Activated T-helper 1 cell treated with anti-CD3 and anti-CD28 coated beads, Interleukin-12 subunit alpha, Interleukin-12 subunit beta, Interleukin-2, Interleukin-4 antibody, amounts not matched to agents 30 ng/mL and 10 ng/mL and 1 ng/mL, durations not matched to agents 14 hours and 24 hours and 36 hours (primary cell): ENCODE measurements around the gene CSH1. TPM values are rescaled to one million over a fixed set of nuclear protein-coding genes. Genes with fewer than 3 reads are reported as not detected.
"Not testable (repeated sequence)": the region's sequence is repeated elsewhere in the genome, so short reads cannot be mapped to it uniquely, and the experiment has no call there.

Source experiments
- DNase-seq: peaks from one replicate; pipeline ENCODE4 v3.0.0; 2021; ENCODE audit warnings: low spot score
- H3K27ac Mint-ChIP-seq: one replicate; pipeline ENCODE4 v1.8.0; 2021; ENCODE audit warnings: mild to moderate bottlenecking, mixed read lengths
- H3K27me3 Mint-ChIP-seq: one replicate; pipeline ENCODE4 v1.8.0; 2022; ENCODE audit warnings: mild to moderate bottlenecking, moderate library complexity, mixed read lengths; ENCODE audit not compliant: insufficient read depth
- H3K36me3 Mint-ChIP-seq: one replicate; pipeline ENCODE4 v1.8.0; 2021; ENCODE audit warnings: low read depth, mixed read lengths
- H3K4me1 Mint-ChIP-seq: one replicate; pipeline ENCODE4 v1.8.0; 2021; ENCODE audit warnings: low read depth, mixed read lengths
- H3K4me3 Mint-ChIP-seq: one replicate; pipeline ENCODE4 v1.8.0; 2021; ENCODE audit warnings: mild to moderate bottlenecking, moderate library complexity, mixed read lengths
- H3K9me3 Mint-ChIP-seq: one replicate; pipeline ENCODE4 v1.8.0; 2021; ENCODE audit warnings: mixed read lengths
- intact Hi-C: fragments of 100-400 bp; cut with micrococcal nuclease; formaldehyde crosslinking; loops from one replicate; pipeline ENCODE4 v1.15.1; 2024
- total RNA-seq: library from RNA; stranded (reverse); gene quantifications from 2 replicates; pipeline ENCODE4 v1.2.3, GENCODE V29; 2022

CSH1 gene
- not detected in 2 replicates for total RNA-seq

- DNase-seq, H3K9me3 Mint-ChIP-seq, H3K4me3 Mint-ChIP-seq, intact Hi-C loops, H3K27ac Mint-ChIP-seq, H3K36me3 Mint-ChIP-seq: not testable (repeated sequence)
- Mint-ChIP-seq H3K27me3 (peaks cover 27% of the 10 kb centered on the region), H3K4me1 (peaks cover 12% of the 10 kb centered on the region)
Observed at GRCh38 chr17:63896524-63897354, at the start of gene CSH1. TSS of gene CSH1 (minus strand) at chr17:63896574. CDS start at chr17:63896511, 63 bp downstream.

- intact Hi-C loops = loop anchor here (1.0 to 5.0 kb wide), 6 partner anchors 15 to 187 kb away; partner anchors contain the start of gene PRR29
- H3K36me3 Mint-ChIP-seq = no peaks in the 10 kb centered on the region
- DNase-seq = no peak
- H3K9me3 Mint-ChIP-seq = no peaks in the 10 kb centered on the region
- H3K27me3 Mint-ChIP-seq = peaks cover 6% of the 10 kb centered on the region
- no peak overlapping the region for H3K4me3 Mint-ChIP-seq
- peaks cover 12% of the 10 kb centered on the region for H3K4me1 Mint-ChIP-seq
- no peak overlapping the region for H3K27ac Mint-ChIP-seq
Observed at GRCh38 chr17:63945784-63946439, 49.5 kb upstream of the CSH1 start.

- peaks cover 6% of the 10 kb centered on the region for H3K27me3 Mint-ChIP-seq
- H3K4me3 Mint-ChIP-seq = peak overlapping the region; percentile 19
- no peak for DNase-seq
- intact Hi-C loops = loop anchor here (5.0 kb wide), 1 partner anchor 52 kb away; the partner anchor contains the start of gene PRR29
- no peak overlapping the region for H3K27ac Mint-ChIP-seq
- no peaks in the 10 kb centered on the region for H3K9me3 Mint-ChIP-seq
- no peaks in the 10 kb centered on the region for H3K36me3 Mint-ChIP-seq
- H3K4me1 Mint-ChIP-seq = peaks cover 12% of the 10 kb centered on the region
Observed at GRCh38 chr17:63944736-63945499, 48.5 kb upstream of the CSH1 start.

GRCh38 chr17:63943745-63944144 is 47.4 kb upstream of the CSH1 start:
- Mint-ChIP-seq H3K9me3 (no peaks in the 10 kb centered on the region), H3K4me1 (peaks cover 19% of the 10 kb centered on the region), H3K36me3 (no peaks in the 10 kb centered on the region), H3K4me3 (no peak overlapping the region), H3K27ac (no peak overlapping the region), H3K27me3 (peaks cover 6% of the 10 kb centered on the region)
- no peak for DNase-seq
- intact Hi-C loops = no loop called here

GRCh38 chr17:63942309-63942985 is 46.1 kb upstream of the CSH1 start:
- H3K27ac Mint-ChIP-seq = no peak overlapping the region
- intact Hi-C loops = no loop called here
- no peaks in the 10 kb centered on the region for H3K9me3 Mint-ChIP-seq
- H3K36me3 Mint-ChIP-seq = no peaks in the 10 kb centered on the region
- H3K4me3 Mint-ChIP-seq = no peak overlapping the region
- DNase-seq = no peak
- H3K27me3 Mint-ChIP-seq = peaks cover 8% of the 10 kb centered on the region
- H3K4me1 Mint-ChIP-seq = peaks cover 23% of the 10 kb centered on the region

GRCh38 chr17:63941751-63942150 is 45.4 kb upstream of the CSH1 start:
- Mint-ChIP-seq H3K36me3 (no peaks in the 10 kb centered on the region), H3K9me3 (no peaks in the 10 kb centered on the region), H3K27ac (no peak overlapping the region), H3K4me1 (peaks cover 22% of the 10 kb centered on the region), H3K4me3 (no peak overlapping the region), H3K27me3 (peaks cover 10% of the 10 kb centered on the region)
- intact Hi-C loops = no loop called here
- DNase-seq = no peak

GRCh38 chr17:63941162-63941561 is 44.8 kb upstream of the CSH1 start:
- Mint-ChIP-seq H3K27me3 (peaks cover 11% of the 10 kb centered on the region), H3K27ac (no peak overlapping the region), H3K36me3 (no peaks in the 10 kb centered on the region), H3K4me3 (no peak overlapping the region), H3K9me3 (no peaks in the 10 kb centered on the region), H3K4me1 (peaks cover 16% of the 10 kb centered on the region)
- intact Hi-C loops = no loop called here
- DNase-seq = no peak

GRCh38 chr17:63940584-63940983 is 44.2 kb upstream of the CSH1 start:
- Mint-ChIP-seq H3K36me3 (no peaks in the 10 kb centered on the region), H3K27me3 (peaks cover 15% of the 10 kb centered on the region), H3K9me3 (no peaks in the 10 kb centered on the region), H3K27ac (no peak overlapping the region), H3K4me3 (no peak overlapping the region), H3K4me1 (peaks cover 16% of the 10 kb centered on the region)
- intact Hi-C loops = no loop called here
- no peak for DNase-seq

GRCh38 chr17:63939884-63940283 is 43.5 kb upstream of the CSH1 start:
- Mint-ChIP-seq H3K27ac (no peak overlapping the region), H3K9me3 (no peaks in the 10 kb centered on the region), H3K4me1 (peaks cover 11% of the 10 kb centered on the region), H3K4me3 (no peak overlapping the region), H3K27me3 (peaks cover 18% of the 10 kb centered on the region), H3K36me3 (no peaks in the 10 kb centered on the region)
- no peak for DNase-seq
- intact Hi-C loops = no loop called here

- no peaks in the 10 kb centered on the region for H3K9me3 Mint-ChIP-seq
- intact Hi-C loops = no loop called here
- no peak overlapping the region for H3K4me3 Mint-ChIP-seq
- DNase-seq = no peak
- H3K27ac Mint-ChIP-seq = no peak overlapping the region
- peaks cover 16% of the 10 kb centered on the region for H3K27me3 Mint-ChIP-seq
- no peaks in the 10 kb centered on the region for H3K36me3 Mint-ChIP-seq
- peaks cover 11% of the 10 kb centered on the region for H3K4me1 Mint-ChIP-seq
Observed at GRCh38 chr17:63939401-63939800, 43.0 kb upstream of the CSH1 start.

- no peaks in the 10 kb centered on the region for H3K9me3 Mint-ChIP-seq
- peaks cover 11% of the 10 kb centered on the region for H3K4me1 Mint-ChIP-seq
- intact Hi-C loops = no loop called here
- no peak overlapping the region for H3K4me3 Mint-ChIP-seq
- DNase-seq = no peak
- no peak overlapping the region for H3K27ac Mint-ChIP-seq
- H3K36me3 Mint-ChIP-seq = no peaks in the 10 kb centered on the region
- peaks cover 19% of the 10 kb centered on the region for H3K27me3 Mint-ChIP-seq
Observed at GRCh38 chr17:63937920-63938319, 41.5 kb upstream of the CSH1 start.

- intact Hi-C loops = no loop called here
- Mint-ChIP-seq H3K36me3 (no peaks in the 10 kb centered on the region), H3K9me3 (no peaks in the 10 kb centered on the region), H3K4me1 (peaks cover 11% of the 10 kb centered on the region), H3K27ac (no peak overlapping the region), H3K27me3 (peaks cover 19% of the 10 kb centered on the region), H3K4me3 (no peak overlapping the region)
- DNase-seq = no peak
Observed at GRCh38 chr17:63937319-63937718, 40.9 kb upstream of the CSH1 start.
